GM12864 (cell line): Measurements from ENCODE around the gene LRP3.
"Not testable (repeated sequence)": the region's sequence is repeated elsewhere in the genome, so short reads cannot be mapped to it uniquely, and the experiment has no call there.

Source experiments
- DNase-seq: peaks from one replicate; pipeline ENCODE4 v3.0.0-alpha.2; 2011; ENCODE audit warnings: low read depth
- H3K4me3 ChIP-seq: 2 replicates; pipeline ENCODE4 v1.5.1; 2011; ENCODE audit warnings: mild to moderate bottlenecking, low read depth, low read length, control low read depth
- CTCF ChIP-seq: IDR thresholded peaks from 2 replicates; pipeline ENCODE4 v1.5.1; 2011; ENCODE audit warnings: low read depth, mild to moderate bottlenecking, moderate library complexity, low read length, control low read depth, inconsistent platforms; ENCODE audit errors: missing control alignments

Gene LRP3

GRCh38 chr19:33176670-33177416 is 17.3 kb upstream of the LRP3 start:
- H3K4me3 ChIP-seq = peak overlapping the region; percentile 67
- peak; percentile 95 for DNase-seq
- TF ChIP-seq CTCF = peak; percentile 41

GRCh38 chr19:33177417-33177979 is 16.6 kb upstream of the LRP3 start:
- DNase-seq = no peak
- TF ChIP-seq CTCF = peak; percentile 38

GRCh38 chr19:33186431-33187182 is 7.5 kb upstream of the LRP3 start:
- no peak overlapping the region for H3K4me3 ChIP-seq
- DNase-seq = no peak

More at GRCh38 chr19:33177417-33177979, 16.6 kb upstream of the LRP3 start:
- H3K4me3 ChIP-seq = peak overlapping the region; percentile 50

GRCh38 chr19:33187183-33187540 is 7.0 kb upstream of the LRP3 start:
- DNase-seq = no peak
- TF ChIP-seq CTCF = no peak

More at GRCh38 chr19:33186431-33187182, 7.5 kb upstream of the LRP3 start:
- no peak for TF ChIP-seq CTCF

GRCh38 chr19:33189453-33189852 is 4.7 kb upstream of the LRP3 start:
- no peak for DNase-seq
- H3K4me3 ChIP-seq = no peak overlapping the region
- no peak for TF ChIP-seq CTCF

More at GRCh38 chr19:33187183-33187540, 7.0 kb upstream of the LRP3 start:
- H3K4me3 ChIP-seq = no peak overlapping the region

- DNase-seq, H3K4me3 ChIP-seq: not testable (repeated sequence)
Measured at GRCh38 chr19:33191092-33191491, 3.0 kb upstream of the LRP3 start.

GRCh38 chr19:33191501-33191900 is 2.6 kb upstream of the LRP3 start:
- no peak overlapping the region for H3K4me3 ChIP-seq
- no peak for DNase-seq
- TF ChIP-seq CTCF = no peak
